K562 (cell line): Measurements from ENCODE around the gene ADAMTS2. TPM values are rescaled to one million over a fixed set of nuclear protein-coding genes. Genes with fewer than 3 reads are reported as not detected.

ENCODE experiments used
- ATF2 ChIP-seq: sonication (generic); formaldehyde crosslinking; IDR thresholded peaks from 2 replicates; pipeline ENCODE4 v1.8.1; 2022; ENCODE audit warnings: missing genetic modification reagents
- C11orf30 ChIP-seq: fragments of 450-650 bp; IDR thresholded peaks from 2 replicates; pipeline ENCODE4 v1.6.1; 2016; ENCODE audit warnings: low read depth, mild to moderate bottlenecking
- CCAR2 ChIP-seq: fragments of 200-400 bp; formaldehyde crosslinking; IDR thresholded peaks from 2 replicates; pipeline ENCODE4 v1.6.1; 2017; ENCODE audit warnings: mild to moderate bottlenecking, low read depth, low read length
- MAFG ChIP-seq: fragments of 450-650 bp; conservative IDR thresholded peaks from 2 replicates; pipeline ENCODE4 v1.6.1; 2016; ENCODE audit warnings: missing genetic modification characterization, missing compliant biosample characterization
- PHB ChIP-seq: fragments of 250-450 bp; sonication (Bioruptor Pico); IDR thresholded peaks from 2 replicates; pipeline ENCODE4 v1.5.0; 2021
- PHF21A ChIP-seq: fragments of 450-650 bp; IDR thresholded peaks from 2 replicates; pipeline ENCODE4 v1.6.1; 2017; ENCODE audit warnings: low read depth, borderline replicate concordance
- SFPQ ChIP-seq: fragments of 200-400 bp; formaldehyde crosslinking; IDR thresholded peaks from 2 replicates; pipeline ENCODE4 v1.6.1; 2017; ENCODE audit warnings: mild to moderate bottlenecking, low read depth, low read length, moderate library complexity
- ZBTB33 ChIP-seq: sonication (generic); formaldehyde crosslinking; IDR thresholded peaks from 2 replicates; pipeline ENCODE4 v1.8.1; 2023; ENCODE audit warnings: mild to moderate bottlenecking, missing genetic modification reagents
- ZNF695 ChIP-seq: fragments of 450-650 bp; formaldehyde crosslinking; IDR thresholded peaks from 2 replicates; pipeline ENCODE4 v1.4.0; 2020; ENCODE audit warnings: mild to moderate bottlenecking, moderate library complexity
- ZNF780A ChIP-seq: fragments of 250-450 bp; sonication (Bioruptor Pico); IDR thresholded peaks from 2 replicates; pipeline ENCODE4 v1.5.0; 2021; ENCODE audit warnings: mild to moderate bottlenecking
- polyA plus RNA-seq, 8 experiments: library from polyadenylated mRNA; depleted of rRNA in 4 of 8; stranded (reverse) in 5 of 8; unstranded in 3 of 8; fragments of >200 nt; fragmentation: Nextera tagmentation in 2 of 8; fragmentation: Illumina TruSeq in 1 of 8; extraction: Ambion mirVana in 2 of 8; extraction: Trizol in 1 of 8; gene quantifications; 2 replicates each; pipeline versions ENCODE4 v1.2.1 to v1.2.3, GENCODE V29; 2011 to 2014; ENCODE audit warnings: inconsistent platforms in 1 of 8, missing spikeins in 1 of 8
- total RNA-seq, 7 experiments: library from RNA; depleted of rRNA in 6 of 7; stranded (reverse); fragments of >200 nt in 6 of 7; fragmentation: Illumina TruSeq in 2 of 7; extraction: Trizol in 2 of 7; gene quantifications; 2 replicates each; pipeline versions ENCODE4 v1.2.1 to v1.2.3, GENCODE V29; 2011 to 2021; ENCODE audit warnings: low replicate concordance in 1 of 7

Gene ADAMTS2
- total and polyA plus RNA-seq, 9 of the 15 experiments (the other 6 are each of a cell fraction or from before 2014, with no cell fraction given) = not detected

- no peak for TF ChIP-seq ATF2
- TF ChIP-seq CCAR2 = no peak
- TF ChIP-seq PHB (CRISPR knock-in tag) = no peak
- TF ChIP-seq SFPQ = no peak
- TF ChIP-seq ZNF780A (CRISPR knock-in tag) = no peak
- TF ChIP-seq C11orf30 = peak; percentile 75; the same call in 1 of the 2 replicates
- TF ChIP-seq ZNF695 (CRISPR knock-in tag) = no peak
- TF ChIP-seq ZBTB33 (CRISPR knock-in tag) = no peak
- no peak for TF ChIP-seq PHF21A
- TF ChIP-seq MAFG (tag) = peak; percentile 70
Observed at GRCh38 chr5:179140293-179140692, 205.0 kb downstream of the ADAMTS2 start (continued).
